HepG2 (cell line): Measurements from ENCODE around the gene RESP18. TPM values are rescaled to one million over a fixed set of nuclear protein-coding genes. Genes with fewer than 3 reads are reported as not detected.

ENCODE experiments used
- CENPT ChIP-seq: sonication (generic); formaldehyde crosslinking; IDR thresholded peaks from 2 replicates; pipeline ENCODE4 v1.8.0; 2022; ENCODE audit warnings: low read depth, mild to moderate bottlenecking, moderate library complexity, missing genetic modification reagents
- EZH2 ChIP-seq: conservative IDR thresholded peaks from 2 replicates; pipeline ENCODE4 v1.6.1; 2012; ENCODE audit warnings: mild to moderate bottlenecking, low read depth, low read length, moderate library complexity
- FOXA1 ChIP-seq, 2 experiments: fragments of 450-650 bp in 1 of 2; sonication (generic) in 1 of 2; formaldehyde crosslinking in 1 of 2; IDR thresholded peaks; 2 replicates each; pipeline versions ENCODE4 v1.4.0 to v1.6.1; 2016 to 2020; ENCODE audit warnings: missing genetic modification reagents in 1 of 2
- FOXM1 ChIP-seq: sonication (generic); formaldehyde crosslinking; IDR thresholded peaks from 2 replicates; pipeline ENCODE4 v1.5.0; 2020; ENCODE audit warnings: missing genetic modification reagents
- HNRNPUL1 ChIP-seq: fragments of 200-400 bp; formaldehyde crosslinking; IDR thresholded peaks from 2 replicates; pipeline ENCODE4 v1.6.1; 2017; ENCODE audit warnings: low read depth, mild to moderate bottlenecking, low read length, moderate library complexity
- KDM2A ChIP-seq: sonication (generic); formaldehyde crosslinking; IDR thresholded peaks from 2 replicates; pipeline ENCODE4 v1.4.0; 2020; ENCODE audit warnings: low read depth, missing genetic modification reagents, borderline replicate concordance
- KDM4B ChIP-seq: sonication (generic); formaldehyde crosslinking; IDR thresholded peaks from 2 replicates; pipeline ENCODE4 v1.4.0; 2020; ENCODE audit warnings: missing genetic modification reagents
- NAIF1 ChIP-seq: sonication (generic); formaldehyde crosslinking; IDR thresholded peaks from 2 replicates; pipeline ENCODE4 v1.5.0; 2020; ENCODE audit warnings: mild to moderate bottlenecking, missing genetic modification reagents, borderline replicate concordance
- NFE2L2 ChIP-seq: fragments of 150-350 bp; IDR thresholded peaks from 2 replicates; pipeline ENCODE4 v1.6.1; 2014; ENCODE audit warnings: low read length
- PHB2 ChIP-seq: fragments of 450-650 bp; IDR thresholded peaks from 2 replicates; pipeline ENCODE4 v1.6.1; 2018; ENCODE audit not compliant: partially characterized antibody
- PTBP1 ChIP-seq: fragments of 200-400 bp; formaldehyde crosslinking; IDR thresholded peaks from 2 replicates; pipeline ENCODE4 v1.6.1; 2018; ENCODE audit warnings: low read length, low read depth; ENCODE audit not compliant: poor library complexity, severe bottlenecking
- TBL1XR1 ChIP-seq: fragments of 150-350 bp; IDR thresholded peaks from 2 replicates; pipeline ENCODE4 v1.6.1; 2014; ENCODE audit warnings: borderline replicate concordance, low read length; ENCODE audit not compliant: partially characterized antibody
- ZNF264 ChIP-seq: sonication (generic); formaldehyde crosslinking; IDR thresholded peaks from 2 replicates; pipeline ENCODE4 v1.4.0; 2020; ENCODE audit warnings: missing genetic modification reagents
- ZNF30 ChIP-seq: sonication (generic); formaldehyde crosslinking; IDR thresholded peaks from 2 replicates; pipeline ENCODE4 v1.5.0; 2020; ENCODE audit warnings: mild to moderate bottlenecking, missing genetic modification reagents
- ZNF557 ChIP-seq: sonication (generic); formaldehyde crosslinking; IDR thresholded peaks from 2 replicates; pipeline ENCODE4 v1.4.0; 2020; ENCODE audit warnings: missing genetic modification reagents
- ZNF670 ChIP-seq: sonication (generic); formaldehyde crosslinking; IDR thresholded peaks from 2 replicates; pipeline ENCODE4 v1.8.0; 2022; ENCODE audit warnings: mild to moderate bottlenecking, missing genetic modification reagents, borderline replicate concordance
- ZNF75D ChIP-seq: sonication (generic); formaldehyde crosslinking; IDR thresholded peaks from 2 replicates; pipeline ENCODE4 v1.8.1; 2023; ENCODE audit warnings: missing genetic modification reagents, mild to moderate bottlenecking, borderline replicate concordance
- ZNF800 ChIP-seq: sonication (generic); formaldehyde crosslinking; IDR thresholded peaks from 2 replicates; pipeline ENCODE4 v1.4.0; 2020; ENCODE audit warnings: missing genetic modification reagents
- ZSCAN9 ChIP-seq: IDR thresholded peaks from 2 replicates; pipeline ENCODE4 v1.6.1; 2016; ENCODE audit warnings: borderline replicate concordance
- polyA plus RNA-seq, 8 experiments: library from polyadenylated mRNA; depleted of rRNA in 3 of 8; stranded (reverse) in 7 of 8; unstranded in 1 of 8; fragments of >200 nt; fragmentation: Illumina TruSeq in 4 of 8; extraction: Trizol in 4 of 8; gene quantifications; 2 replicates each; pipeline versions ENCODE4 v1.2.1 to v1.2.3, GENCODE V29; 2011 to 2016; ENCODE audit warnings: low read depth in 4 of 8, missing spikeins in 1 of 8, mixed read lengths in 1 of 8; ENCODE audit not compliant: insufficient read depth in 1 of 8
- total RNA-seq, 5 experiments: library from RNA; depleted of rRNA; stranded (reverse); fragments of >200 nt; fragmentation: Illumina TruSeq; extraction: Trizol; gene quantifications; 2 replicates each; pipeline ENCODE4 v1.2.3, GENCODE V29; 2016; ENCODE audit warnings: low read depth in 1 of 5
- TF ChIP-seq, protein P1 (sequence below): sonication (generic); formaldehyde crosslinking; IDR thresholded peaks from 2 replicates; pipeline ENCODE4 v1.4.0; 2020; ENCODE audit warnings: mild to moderate bottlenecking, missing genetic modification reagents
- TF ChIP-seq, protein P2 (sequence below): sonication (generic); formaldehyde crosslinking; IDR thresholded peaks from 2 replicates; pipeline ENCODE4 v1.8.0; 2023; ENCODE audit warnings: mild to moderate bottlenecking, missing genetic modification reagents

RESP18 gene
- total and polyA plus RNA-seq, 2 of the 13 experiments (the other 11 are each of a cell fraction or from before 2014, with no cell fraction given) = not detected

DNA sequence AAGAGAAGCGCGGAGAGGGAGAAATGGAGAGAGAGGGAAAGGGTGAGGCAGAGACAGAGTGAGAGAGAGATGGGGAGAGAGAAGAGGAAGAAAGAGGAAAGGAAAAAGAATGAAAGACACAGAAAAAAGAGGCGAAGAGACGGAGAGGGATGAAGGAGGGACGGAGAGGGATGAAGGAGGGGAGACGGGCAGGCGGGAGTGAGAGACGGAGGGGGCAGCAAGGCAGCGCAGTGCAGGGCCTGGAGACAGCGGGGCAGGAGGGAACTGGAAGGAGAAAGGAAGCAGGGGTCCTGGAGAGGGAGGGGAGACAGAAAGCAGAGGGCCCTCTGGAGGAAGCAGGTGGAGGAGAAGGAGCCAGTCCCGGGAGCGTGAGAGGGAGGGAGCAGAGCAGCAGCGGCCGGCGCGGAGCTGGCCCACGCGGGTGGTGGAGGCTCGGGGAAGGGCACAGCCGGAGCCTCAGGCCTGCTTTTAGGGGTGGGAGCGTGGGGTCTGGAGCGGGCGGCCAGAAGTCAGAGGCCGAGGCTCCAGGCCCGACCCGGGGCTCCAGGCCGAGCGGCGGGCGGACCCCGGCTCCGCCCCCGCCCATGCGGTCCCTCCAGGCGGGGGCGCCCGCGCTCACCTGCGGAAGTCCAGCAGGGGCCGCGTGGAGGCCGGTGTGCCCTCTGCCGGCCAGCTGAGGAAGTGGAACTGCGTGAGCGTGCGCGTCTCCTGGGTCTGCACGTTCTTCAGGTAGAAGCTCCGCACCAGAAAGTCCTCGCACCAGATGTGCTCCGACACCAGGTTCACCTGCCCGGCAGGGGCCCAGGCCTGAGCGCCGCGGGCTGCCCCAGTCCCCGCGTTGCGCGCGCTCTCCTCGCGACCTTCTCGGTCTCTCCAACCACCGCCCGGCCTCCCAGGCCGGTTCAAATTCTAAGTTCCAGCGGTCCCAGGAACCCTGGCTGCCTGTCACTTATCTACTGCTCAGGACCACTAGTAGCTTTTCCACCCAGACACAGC lies 37.9 kb downstream of the RESP18 start (continued):
- TF ChIP-seq NAIF1 (CRISPR knock-in tag) (no peak), FOXM1 (no peak), ZNF264 (CRISPR knock-in tag) (0 out of 2 replicates have a peak, but pooled peaks have one; percentile 36), HNRNPUL1 (no peak), EZH2 (no peak), PTBP1 (no peak), ZNF670 (CRISPR knock-in tag) (0 out of 2 replicates have a peak, but pooled peaks have one; percentile 43), KDM4B (CRISPR knock-in tag) (0 out of 2 replicates have a peak, but pooled peaks have one; percentile 62), CENPT (peak; percentile 69; the same call in 1 of the 2 replicates), TBL1XR1 (no peak), ZSCAN9 (CRISPR knock-in tag) (peak; percentile 83), NFE2L2 (no peak), PHB2 (no peak), FOXA1 (IDR thresholded peaks at IDR 0.05) (0 out of 2 replicates have a peak, but pooled peaks have one; percentile 20), FOXA1 (CRISPR knock-in tag; IDR thresholded peaks at IDR 0.05) (peak; percentile 36; the same call in 1 of the 2 replicates), ZNF800 (CRISPR knock-in tag) (peak; percentile 86), KDM2A (CRISPR knock-in tag) (peak; percentile 98), ZNF75D (no peak), ZNF557 (CRISPR knock-in tag) (peak; percentile 30; the same call in 1 of the 2 replicates), ZNF30 (peak; percentile 16; the same call in 1 of the 2 replicates)
- TF ChIP-seq, protein P1, sequence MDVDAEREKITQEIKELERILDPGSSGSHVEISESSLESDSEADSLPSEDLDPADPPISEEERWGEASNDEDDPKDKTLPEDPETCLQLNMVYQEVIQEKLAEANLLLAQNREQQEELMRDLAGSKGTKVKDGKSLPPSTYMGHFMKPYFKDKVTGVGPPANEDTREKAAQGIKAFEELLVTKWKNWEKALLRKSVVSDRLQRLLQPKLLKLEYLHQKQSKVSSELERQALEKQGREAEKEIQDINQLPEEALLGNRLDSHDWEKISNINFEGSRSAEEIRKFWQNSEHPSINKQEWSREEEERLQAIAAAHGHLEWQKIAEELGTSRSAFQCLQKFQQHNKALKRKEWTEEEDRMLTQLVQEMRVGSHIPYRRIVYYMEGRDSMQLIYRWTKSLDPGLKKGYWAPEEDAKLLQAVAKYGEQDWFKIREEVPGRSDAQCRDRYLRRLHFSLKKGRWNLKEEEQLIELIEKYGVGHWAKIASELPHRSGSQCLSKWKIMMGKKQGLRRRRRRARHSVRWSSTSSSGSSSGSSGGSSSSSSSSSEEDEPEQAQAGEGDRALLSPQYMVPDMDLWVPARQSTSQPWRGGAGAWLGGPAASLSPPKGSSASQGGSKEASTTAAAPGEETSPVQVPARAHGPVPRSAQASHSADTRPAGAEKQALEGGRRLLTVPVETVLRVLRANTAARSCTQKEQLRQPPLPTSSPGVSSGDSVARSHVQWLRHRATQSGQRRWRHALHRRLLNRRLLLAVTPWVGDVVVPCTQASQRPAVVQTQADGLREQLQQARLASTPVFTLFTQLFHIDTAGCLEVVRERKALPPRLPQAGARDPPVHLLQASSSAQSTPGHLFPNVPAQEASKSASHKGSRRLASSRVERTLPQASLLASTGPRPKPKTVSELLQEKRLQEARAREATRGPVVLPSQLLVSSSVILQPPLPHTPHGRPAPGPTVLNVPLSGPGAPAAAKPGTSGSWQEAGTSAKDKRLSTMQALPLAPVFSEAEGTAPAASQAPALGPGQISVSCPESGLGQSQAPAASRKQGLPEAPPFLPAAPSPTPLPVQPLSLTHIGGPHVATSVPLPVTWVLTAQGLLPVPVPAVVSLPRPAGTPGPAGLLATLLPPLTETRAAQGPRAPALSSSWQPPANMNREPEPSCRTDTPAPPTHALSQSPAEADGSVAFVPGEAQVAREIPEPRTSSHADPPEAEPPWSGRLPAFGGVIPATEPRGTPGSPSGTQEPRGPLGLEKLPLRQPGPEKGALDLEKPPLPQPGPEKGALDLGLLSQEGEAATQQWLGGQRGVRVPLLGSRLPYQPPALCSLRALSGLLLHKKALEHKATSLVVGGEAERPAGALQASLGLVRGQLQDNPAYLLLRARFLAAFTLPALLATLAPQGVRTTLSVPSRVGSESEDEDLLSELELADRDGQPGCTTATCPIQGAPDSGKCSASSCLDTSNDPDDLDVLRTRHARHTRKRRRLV (CRISPR knock-in tag) = no peak
- TF ChIP-seq, protein P2, sequence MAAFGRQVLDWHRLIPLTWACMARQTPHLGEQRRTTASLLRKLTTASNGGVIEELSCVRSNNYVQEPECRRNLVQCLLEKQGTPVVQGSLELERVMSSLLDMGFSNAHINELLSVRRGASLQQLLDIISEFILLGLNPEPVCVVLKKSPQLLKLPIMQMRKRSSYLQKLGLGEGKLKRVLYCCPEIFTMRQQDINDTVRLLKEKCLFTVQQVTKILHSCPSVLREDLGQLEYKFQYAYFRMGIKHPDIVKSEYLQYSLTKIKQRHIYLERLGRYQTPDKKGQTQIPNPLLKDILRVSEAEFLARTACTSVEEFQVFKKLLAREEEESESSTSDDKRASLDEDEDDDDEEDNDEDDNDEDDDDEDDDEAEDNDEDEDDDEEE = peak; percentile 63; the same call in 1 of the 2 replicates
